Measurements from ENCODE around the gene CLNK. TPM values are rescaled to one million over a fixed set of nuclear protein-coding genes. Genes with fewer than 3 reads are reported as not detected.
A peak's percentile ranks its signal among the peaks of the same experiment; 100 is the strongest.

Gene CLNK
- total RNA-seq, 1 donor from 2014 or later = not detected

DNA sequence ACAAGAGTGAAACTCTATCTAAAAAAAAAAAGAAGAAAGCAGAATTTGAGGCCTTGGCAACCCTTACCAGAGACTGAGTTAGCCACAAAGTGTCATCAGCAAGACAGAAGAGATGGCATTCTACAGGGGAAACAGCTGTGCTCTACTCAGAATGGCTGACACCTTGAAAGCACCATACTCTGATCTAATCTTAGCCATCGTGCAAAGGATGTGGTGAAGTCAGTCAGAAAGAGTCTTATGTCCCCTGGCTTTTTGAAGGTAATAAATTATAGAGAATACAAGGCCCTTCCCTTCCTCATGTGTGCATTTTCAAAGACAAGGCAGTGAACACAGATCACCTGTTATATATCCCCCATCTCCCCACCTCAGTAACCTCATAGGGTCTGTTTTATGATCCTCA lies 13.2 kb downstream of the CLNK start:
- Histone ChIP-seq H3K27me3 (no peaks in the 10 kb centered on the region), H3K4me1 (no peaks in the 10 kb centered on the region), H3K36me3 (no peaks in the 10 kb centered on the region), H3K4me3 (no peak overlapping the region), H3K9me3 (no peaks in the 10 kb centered on the region), H3K27ac (no peak overlapping the region)
- no peak for DNase-seq (ENCODE audit: low spot score in 2 of 2)
- TF ChIP-seq, protein P1, sequence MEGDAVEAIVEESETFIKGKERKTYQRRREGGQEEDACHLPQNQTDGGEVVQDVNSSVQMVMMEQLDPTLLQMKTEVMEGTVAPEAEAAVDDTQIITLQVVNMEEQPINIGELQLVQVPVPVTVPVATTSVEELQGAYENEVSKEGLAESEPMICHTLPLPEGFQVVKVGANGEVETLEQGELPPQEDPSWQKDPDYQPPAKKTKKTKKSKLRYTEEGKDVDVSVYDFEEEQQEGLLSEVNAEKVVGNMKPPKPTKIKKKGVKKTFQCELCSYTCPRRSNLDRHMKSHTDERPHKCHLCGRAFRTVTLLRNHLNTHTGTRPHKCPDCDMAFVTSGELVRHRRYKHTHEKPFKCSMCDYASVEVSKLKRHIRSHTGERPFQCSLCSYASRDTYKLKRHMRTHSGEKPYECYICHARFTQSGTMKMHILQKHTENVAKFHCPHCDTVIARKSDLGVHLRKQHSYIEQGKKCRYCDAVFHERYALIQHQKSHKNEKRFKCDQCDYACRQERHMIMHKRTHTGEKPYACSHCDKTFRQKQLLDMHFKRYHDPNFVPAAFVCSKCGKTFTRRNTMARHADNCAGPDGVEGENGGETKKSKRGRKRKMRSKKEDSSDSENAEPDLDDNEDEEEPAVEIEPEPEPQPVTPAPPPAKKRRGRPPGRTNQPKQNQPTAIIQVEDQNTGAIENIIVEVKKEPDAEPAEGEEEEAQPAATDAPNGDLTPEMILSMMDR (IDR thresholded peaks at IDR 0.05) = no peak
- intact Hi-C loops (cut with DNase I) = no loop called here

DNA sequence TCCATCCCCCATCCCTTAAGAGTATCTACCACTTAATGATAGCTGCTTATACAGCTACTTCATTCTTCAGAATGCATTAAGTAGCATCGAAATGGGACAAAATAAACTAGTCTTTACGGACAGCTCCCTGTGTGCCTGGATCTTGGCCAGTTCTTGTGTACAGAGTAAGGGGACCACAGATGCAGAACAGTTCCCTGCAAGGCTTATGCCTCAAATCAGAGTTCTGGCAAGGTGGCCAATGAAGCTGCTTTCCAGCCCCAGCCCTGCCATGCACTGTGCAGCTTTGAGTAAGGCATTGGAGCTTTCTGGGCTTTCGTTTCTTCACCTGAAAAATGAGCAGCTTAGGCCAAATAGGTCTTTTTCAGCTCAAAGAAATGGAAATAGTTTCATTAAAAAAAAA lies 14.2 kb downstream of the CLNK start:
- intact Hi-C loops (cut with DNase I) = no loop called here
- H3K27ac ChIP-seq = no peak overlapping the region
- H3K27me3 ChIP-seq = no peaks in the 10 kb centered on the region
- TF ChIP-seq, protein P1 (IDR thresholded peaks at IDR 0.05) = no peak
- no peak for DNase-seq (ENCODE audit: low spot score in 2 of 2)
- H3K36me3 ChIP-seq = no peaks in the 10 kb centered on the region
- no peaks in the 10 kb centered on the region for H3K4me1 ChIP-seq
- no peak overlapping the region for H3K4me3 ChIP-seq
- no peaks in the 10 kb centered on the region for H3K9me3 ChIP-seq

DNA sequence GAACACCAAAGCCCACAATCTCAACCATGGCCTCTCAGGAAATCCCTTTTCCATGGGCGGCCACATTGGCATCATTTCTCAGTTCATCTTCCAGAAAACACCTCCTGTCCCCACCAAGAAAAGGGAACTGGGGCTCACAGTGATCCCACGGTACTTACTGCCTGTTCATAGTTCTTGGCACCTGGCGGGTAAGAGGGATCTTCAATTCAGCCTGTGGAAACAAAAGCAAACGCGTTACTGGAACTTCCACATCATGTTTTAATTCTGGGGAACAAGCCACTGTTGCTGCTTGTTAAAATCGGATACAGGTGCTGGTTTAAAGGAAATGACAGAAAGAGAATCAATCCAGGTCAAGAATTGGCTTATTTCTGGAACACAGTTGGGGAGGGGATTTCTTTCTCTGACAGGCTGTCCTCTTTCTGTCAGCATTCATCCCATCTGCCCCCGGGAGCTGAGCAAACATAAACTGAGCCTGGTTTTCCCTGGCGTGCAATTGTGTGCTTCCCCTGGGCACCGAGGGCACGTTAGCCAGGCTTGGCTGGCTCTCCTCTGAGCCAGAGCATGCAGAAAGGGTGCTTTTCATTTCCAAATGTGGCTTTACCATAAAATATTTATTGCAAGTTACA lies 16.8 kb downstream of the CLNK start:
- DNase-seq (ENCODE audit: low spot score in 2 of 2) = no peak
- TF ChIP-seq, protein P1 (IDR thresholded peaks at IDR 0.05) = no peak
- Histone ChIP-seq H3K4me3 (no peak overlapping the region), H3K9me3 (no peaks in the 10 kb centered on the region), H3K27ac (no peak overlapping the region), H3K36me3 (no peaks in the 10 kb centered on the region), H3K4me1 (no peaks in the 10 kb centered on the region), H3K27me3 (no peaks in the 10 kb centered on the region)
- intact Hi-C loops (cut with DNase I) = no loop called here

DNA sequence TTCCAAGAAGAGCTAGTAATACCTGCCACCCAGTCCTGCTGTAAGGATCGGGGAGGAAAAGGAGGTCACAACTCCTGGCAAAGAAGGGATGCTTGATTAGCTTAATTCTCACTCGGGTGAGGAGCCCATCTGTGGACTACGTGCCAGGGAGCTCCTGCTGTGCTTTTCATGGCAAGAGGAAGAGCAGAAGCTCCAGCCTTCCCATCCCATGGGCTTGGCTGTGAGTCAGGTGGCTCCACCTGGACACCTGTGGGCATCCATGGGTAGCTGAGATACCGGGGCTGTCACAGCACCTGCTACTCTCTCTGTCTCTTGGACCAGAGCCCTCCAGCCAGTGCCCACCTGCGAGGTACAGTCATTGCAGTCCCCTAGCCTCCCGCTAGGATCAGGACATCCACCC lies 18.0 kb downstream of the CLNK start:
- intact Hi-C loops (cut with DNase I) = no loop called here
- no peaks in the 10 kb centered on the region for H3K27me3 ChIP-seq
- TF ChIP-seq, protein P1 (IDR thresholded peaks at IDR 0.05) = no peak

DNA sequence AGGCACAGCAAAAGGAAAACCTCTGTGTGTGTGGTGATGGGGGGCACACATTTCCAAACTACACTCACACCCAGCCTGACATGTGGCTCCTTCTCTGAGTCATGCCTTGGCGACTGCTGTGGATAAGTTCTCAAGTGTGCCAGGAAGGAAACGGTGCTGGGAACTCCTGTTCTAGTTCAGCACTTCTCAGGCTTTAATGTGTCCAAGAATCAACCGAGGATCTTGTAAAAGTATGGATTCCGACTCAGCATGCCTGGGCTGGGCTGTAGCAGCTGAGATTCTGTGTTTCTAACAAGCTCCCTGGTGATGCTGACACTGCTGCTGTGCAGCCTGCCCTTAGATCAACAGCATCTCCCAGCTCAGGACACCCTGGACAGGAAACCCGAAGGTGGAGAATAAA lies 20.2 kb downstream of the CLNK start:
- TF ChIP-seq, protein P1 (IDR thresholded peaks at IDR 0.05) = no peak
- peak; percentile 12 to 78 for DNase-seq (ENCODE audit: low spot score in 2 of 2)
- Histone ChIP-seq H3K36me3 (no peaks in the 10 kb centered on the region), H3K4me1 (no peaks in the 10 kb centered on the region), H3K27ac (no peak overlapping the region), H3K27me3 (no peaks in the 10 kb centered on the region), H3K4me3 (no peak overlapping the region), H3K9me3 (no peaks in the 10 kb centered on the region)
- intact Hi-C loops (cut with DNase I) = no loop called here

More for the DNA sequence above, 18.0 kb downstream of the CLNK start:
- H3K9me3 ChIP-seq = no peaks in the 10 kb centered on the region
- H3K4me3 ChIP-seq = no peak overlapping the region
- DNase-seq (ENCODE audit: low spot score in 2 of 2) = no peak
- H3K27ac ChIP-seq = no peak overlapping the region
- no peaks in the 10 kb centered on the region for H3K4me1 ChIP-seq
- H3K36me3 ChIP-seq = no peaks in the 10 kb centered on the region

DNA sequence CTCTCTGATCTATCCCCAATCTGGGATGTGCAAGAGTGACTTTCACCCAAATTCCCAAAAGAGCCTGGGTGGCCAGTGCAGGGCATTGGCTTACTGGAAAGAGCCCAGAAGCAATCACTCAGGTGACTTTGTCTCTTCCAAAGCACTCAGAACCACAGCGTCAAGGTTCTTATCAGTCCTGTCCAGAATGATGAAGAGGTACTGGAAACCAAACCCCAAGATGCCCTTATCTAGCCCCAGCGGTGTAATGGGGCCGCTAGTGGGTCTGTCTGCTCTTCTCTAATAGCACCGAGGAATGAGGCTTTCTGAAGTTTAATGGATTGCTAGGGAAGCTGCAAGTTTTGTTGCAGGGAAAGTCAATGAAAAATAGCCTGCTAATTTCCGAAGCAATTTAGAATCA lies 21.6 kb downstream of the CLNK start:
- intact Hi-C loops (cut with DNase I) = no loop called here
- H3K36me3 ChIP-seq = no peaks in the 10 kb centered on the region
- H3K27me3 ChIP-seq = no peaks in the 10 kb centered on the region
- H3K4me1 ChIP-seq = no peaks in the 10 kb centered on the region
- H3K9me3 ChIP-seq = no peaks in the 10 kb centered on the region
- DNase-seq (ENCODE audit: low spot score in 2 of 2) = no peak
- TF ChIP-seq, protein P1 (IDR thresholded peaks at IDR 0.05) = no peak
- no peak overlapping the region for H3K4me3 ChIP-seq
- H3K27ac ChIP-seq = no peak overlapping the region
